Stimulated activated naive B cell treated with anti-CD40 and anti-IgM and Interleukin-4, amounts not matched to agents 10 μg/mL and 1 μg/mL and 100 μg/mL, for 72 hours (primary cell): ENCODE data around the gene LTC4S.

Experiments used
- ATAC-seq, 2 donors: fragments of 150-1000 bp; cut with Tn5 transposase; replicated peaks; 2 replicates each; pipeline ENCODE4 v1.10.0; 2021; ENCODE audit warnings: moderate library complexity in 1 of 2
- DNase-seq: peaks from one replicate; pipeline ENCODE4 v3.0.0; 2021
- H3K27ac Mint-ChIP-seq: one replicate; pipeline ENCODE4 v1.8.0; 2022; ENCODE audit warnings: mild to moderate bottlenecking, mixed read lengths
- H3K27me3 Mint-ChIP-seq, 2 donors: one replicate each; pipeline ENCODE4 v1.8.0; 2022; ENCODE audit warnings: mixed read lengths in 2 of 2
- H3K36me3 Mint-ChIP-seq, 2 donors: one replicate each; pipeline ENCODE4 v1.8.0; 2022; ENCODE audit warnings: mixed read lengths in 2 of 2, mild to moderate bottlenecking in 1 of 2
- H3K4me1 Mint-ChIP-seq, 2 donors: one replicate each; pipeline ENCODE4 v1.8.0; 2022; ENCODE audit warnings: mixed read lengths in 2 of 2, mild to moderate bottlenecking in 1 of 2
- H3K4me3 Mint-ChIP-seq, 2 donors: one replicate each; pipeline ENCODE4 v1.8.0; 2022; ENCODE audit warnings: mild to moderate bottlenecking in 2 of 2, mixed read lengths in 2 of 2, moderate library complexity in 1 of 2
- H3K9me3 Mint-ChIP-seq, 2 donors: one replicate each; pipeline ENCODE4 v1.8.0; 2022; ENCODE audit warnings: mixed read lengths in 2 of 2, mild to moderate bottlenecking in 1 of 2

LTC4S gene

GRCh38 chr5:179839328-179840256, 45.8 kb downstream of the LTC4S start:
- Mint-ChIP-seq H3K4me3 (no peak overlapping the region), H3K9me3 (no peaks in the 10 kb centered on the region), H3K27me3 (no peaks in the 10 kb centered on the region), H3K4me1 (peaks cover 13 to 21% of the 10 kb centered on the region in 2 donors), H3K27ac (peak overlapping the region; percentile 68), H3K36me3 (peaks cover 46 to 54% of the 10 kb centered on the region in 2 donors)
- ATAC-seq: no peak
- DNase-seq: no peak

- Mint-ChIP-seq H3K4me3 (no peak overlapping the region), H3K27ac (peak overlapping the region; percentile 68), H3K27me3 (no peaks in the 10 kb centered on the region)
These were observed 46.5 kb downstream of the LTC4S start for GRCh38 chr5:179840321-179840720.

GRCh38 chr5:179840766-179841165, 47.0 kb downstream of the LTC4S start:
- Mint-ChIP-seq H3K4me1 (peaks cover 11 to 14% of the 10 kb centered on the region in 2 donors), H3K36me3 (peaks cover 50 to 58% of the 10 kb centered on the region in 2 donors), H3K27me3 (no peaks in the 10 kb centered on the region), H3K9me3 (peaks cover 3 to 4% of the 10 kb centered on the region in 2 donors), H3K4me3 (no peak overlapping the region), H3K27ac (no peak overlapping the region)
- ATAC-seq (no peak), DNase-seq (no peak)

More at GRCh38 chr5:179840321-179840720, 46.5 kb downstream of the LTC4S start:
- no peak for ATAC-seq
- peaks cover 47 to 58% of the 10 kb centered on the region in 2 donors for H3K36me3 Mint-ChIP-seq
- no peak for DNase-seq
- H3K9me3 Mint-ChIP-seq: peaks cover 3 to 4% of the 10 kb centered on the region in 2 donors
- H3K4me1 Mint-ChIP-seq: peaks cover 12 to 18% of the 10 kb centered on the region in 2 donors

- peaks cover 3 to 4% of the 10 kb centered on the region in 2 donors for H3K9me3 Mint-ChIP-seq
- H3K27me3 Mint-ChIP-seq: no peaks in the 10 kb centered on the region
- H3K4me1 Mint-ChIP-seq: peaks cover 3 to 5% of the 10 kb centered on the region in 2 donors
- DNase-seq (no peak), ATAC-seq (no peak)
- no peak overlapping the region for H3K4me3 Mint-ChIP-seq
- peaks cover 48 to 58% of the 10 kb centered on the region in 2 donors for H3K36me3 Mint-ChIP-seq
- H3K27ac Mint-ChIP-seq: peak overlapping the region; percentile 15
These were observed 47.8 kb downstream of the LTC4S start for GRCh38 chr5:179841621-179842020.
